ENCODE data around the gene ANKS1A.

The ANKS1A gene

DNA sequence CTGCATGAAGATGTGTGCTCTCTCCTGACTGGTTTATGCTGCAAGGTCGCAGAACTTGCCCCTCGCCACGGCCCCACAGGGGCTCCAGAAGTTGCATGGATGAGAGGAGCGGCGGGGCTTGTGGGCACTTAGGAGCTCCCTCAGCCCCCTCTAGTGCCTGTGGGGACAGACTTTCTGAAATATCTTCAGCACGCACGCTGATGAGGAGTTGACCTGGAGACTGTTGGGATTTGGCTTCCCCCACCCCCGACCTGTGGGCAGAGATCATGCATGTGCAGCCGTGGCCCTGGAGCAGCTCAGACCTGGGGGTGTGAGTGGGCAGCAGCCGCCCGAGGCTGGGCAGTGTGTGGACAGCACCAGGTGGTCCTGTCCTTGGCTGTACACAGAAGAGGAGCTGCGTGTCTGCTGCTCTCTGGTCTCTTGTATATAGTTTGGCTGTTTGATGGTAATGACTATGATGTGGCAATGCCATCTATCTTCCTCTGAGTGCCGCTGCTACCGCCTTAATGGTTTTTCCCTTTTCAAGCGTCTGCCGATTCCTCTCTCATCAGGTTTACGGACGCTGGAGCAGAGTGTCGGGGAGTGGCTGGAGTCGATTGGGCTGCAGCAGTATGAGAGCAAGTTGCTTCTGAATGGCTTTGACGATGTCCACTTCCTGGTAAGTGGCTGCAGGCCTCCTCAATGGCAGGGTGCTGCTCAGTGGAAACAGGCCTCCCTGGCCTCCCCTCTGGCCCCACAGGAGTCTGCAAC is 170.7 kb downstream of the ANKS1A start:
- no peak overlapping the region for H3K27ac ChIP-seq

GRCh38 chr6:35061102-35061615 is 172.1 kb downstream of the ANKS1A start:
- H3K27ac ChIP-seq = no peak overlapping the region
- TF ChIP-seq, protein P1, sequence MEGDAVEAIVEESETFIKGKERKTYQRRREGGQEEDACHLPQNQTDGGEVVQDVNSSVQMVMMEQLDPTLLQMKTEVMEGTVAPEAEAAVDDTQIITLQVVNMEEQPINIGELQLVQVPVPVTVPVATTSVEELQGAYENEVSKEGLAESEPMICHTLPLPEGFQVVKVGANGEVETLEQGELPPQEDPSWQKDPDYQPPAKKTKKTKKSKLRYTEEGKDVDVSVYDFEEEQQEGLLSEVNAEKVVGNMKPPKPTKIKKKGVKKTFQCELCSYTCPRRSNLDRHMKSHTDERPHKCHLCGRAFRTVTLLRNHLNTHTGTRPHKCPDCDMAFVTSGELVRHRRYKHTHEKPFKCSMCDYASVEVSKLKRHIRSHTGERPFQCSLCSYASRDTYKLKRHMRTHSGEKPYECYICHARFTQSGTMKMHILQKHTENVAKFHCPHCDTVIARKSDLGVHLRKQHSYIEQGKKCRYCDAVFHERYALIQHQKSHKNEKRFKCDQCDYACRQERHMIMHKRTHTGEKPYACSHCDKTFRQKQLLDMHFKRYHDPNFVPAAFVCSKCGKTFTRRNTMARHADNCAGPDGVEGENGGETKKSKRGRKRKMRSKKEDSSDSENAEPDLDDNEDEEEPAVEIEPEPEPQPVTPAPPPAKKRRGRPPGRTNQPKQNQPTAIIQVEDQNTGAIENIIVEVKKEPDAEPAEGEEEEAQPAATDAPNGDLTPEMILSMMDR (conservative IDR thresholded peaks at IDR 0.05) = no peak
- TF ChIP-seq ZFX (IDR thresholded peaks at IDR 0.05) = no peak

More for the DNA sequence above, 170.7 kb downstream of the ANKS1A start:
- TF ChIP-seq, protein P1 (conservative IDR thresholded peaks at IDR 0.05) = no peak
- no peak for TF ChIP-seq ZFX (IDR thresholded peaks at IDR 0.05)

GRCh38 chr6:35061651-35062410 is 172.8 kb downstream of the ANKS1A start:
- TF ChIP-seq, protein P1 (conservative IDR thresholded peaks at IDR 0.05) = no peak
- no peak for TF ChIP-seq ZFX (IDR thresholded peaks at IDR 0.05)

DNA sequence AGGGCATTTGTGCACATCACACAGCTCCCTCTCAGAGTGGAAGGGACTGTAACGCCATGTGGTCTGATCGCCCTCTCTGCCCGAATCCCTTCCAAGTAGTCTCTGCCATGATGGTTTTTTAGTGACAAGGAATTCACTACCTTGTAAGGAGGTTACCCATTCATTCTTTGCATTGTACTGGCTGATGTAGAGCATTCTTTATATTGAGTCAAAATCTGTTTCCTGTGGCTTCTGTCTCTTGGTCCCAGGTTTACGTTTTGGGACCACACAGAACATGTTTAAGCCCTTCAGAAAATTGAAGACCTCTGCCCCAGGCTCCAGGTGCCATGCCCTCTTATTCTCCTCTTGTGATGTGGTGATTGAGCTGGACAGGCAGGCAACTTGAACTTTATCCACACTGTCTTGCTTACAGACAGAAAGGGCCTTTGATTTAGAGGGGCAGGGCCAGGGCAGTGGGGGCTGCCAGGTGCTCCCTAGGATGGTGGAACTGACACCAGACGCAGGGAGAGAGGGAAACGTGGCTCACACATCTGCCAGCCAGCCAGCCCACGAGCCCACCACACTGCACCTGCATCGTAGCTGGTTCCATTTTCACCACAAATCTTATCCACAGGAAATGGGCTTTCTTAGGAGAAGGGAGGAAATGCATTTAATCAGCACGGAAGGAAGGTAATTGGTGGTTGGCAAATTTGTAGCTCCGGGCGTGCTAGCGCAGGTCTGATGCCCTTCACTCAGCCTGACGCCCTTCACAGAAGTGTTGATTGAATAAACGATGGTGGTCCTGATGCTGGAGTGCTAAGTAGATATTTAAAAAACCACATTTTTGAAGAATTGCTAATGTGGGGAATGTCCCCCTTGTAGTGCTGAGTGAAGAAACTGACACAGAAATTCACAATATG is 173.9 kb downstream of the ANKS1A start:
- TF ChIP-seq, protein P1 (conservative IDR thresholded peaks at IDR 0.05) = no peak
- no peak for TF ChIP-seq ZFX (IDR thresholded peaks at IDR 0.05)
- no peak overlapping the region for H3K27ac ChIP-seq

More at GRCh38 chr6:35061651-35062410, 172.8 kb downstream of the ANKS1A start:
- H3K27ac ChIP-seq = no peak overlapping the region

GRCh38 chr6:35063701-35064280 is 174.7 kb downstream of the ANKS1A start:
- no peak overlapping the region for H3K27ac ChIP-seq
- no peak for TF ChIP-seq ZFX (IDR thresholded peaks at IDR 0.05)
- TF ChIP-seq, protein P1 (conservative IDR thresholded peaks at IDR 0.05) = no peak

- TF ChIP-seq, protein P1 (conservative IDR thresholded peaks at IDR 0.05) = no peak
- TF ChIP-seq ZFX (IDR thresholded peaks at IDR 0.05) = no peak
- no peak overlapping the region for H3K27ac ChIP-seq
These were observed 175.2 kb downstream of the ANKS1A start for GRCh38 chr6:35064290-35064689.

Data from C4-2B (cell line).